ENCODE results near the gene PPP1R37.

PPP1R37 gene, protein sequence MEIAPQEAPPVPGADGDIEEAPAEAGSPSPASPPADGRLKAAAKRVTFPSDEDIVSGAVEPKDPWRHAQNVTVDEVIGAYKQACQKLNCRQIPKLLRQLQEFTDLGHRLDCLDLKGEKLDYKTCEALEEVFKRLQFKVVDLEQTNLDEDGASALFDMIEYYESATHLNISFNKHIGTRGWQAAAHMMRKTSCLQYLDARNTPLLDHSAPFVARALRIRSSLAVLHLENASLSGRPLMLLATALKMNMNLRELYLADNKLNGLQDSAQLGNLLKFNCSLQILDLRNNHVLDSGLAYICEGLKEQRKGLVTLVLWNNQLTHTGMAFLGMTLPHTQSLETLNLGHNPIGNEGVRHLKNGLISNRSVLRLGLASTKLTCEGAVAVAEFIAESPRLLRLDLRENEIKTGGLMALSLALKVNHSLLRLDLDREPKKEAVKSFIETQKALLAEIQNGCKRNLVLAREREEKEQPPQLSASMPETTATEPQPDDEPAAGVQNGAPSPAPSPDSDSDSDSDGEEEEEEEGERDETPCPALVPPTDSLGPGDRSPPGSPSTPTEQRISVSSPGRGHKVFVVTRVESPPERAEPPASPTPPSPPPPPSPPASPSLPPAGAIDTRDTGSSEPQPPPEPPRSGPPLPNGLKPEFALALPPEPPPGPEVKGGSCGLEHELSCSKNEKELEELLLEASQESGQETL

DNA sequence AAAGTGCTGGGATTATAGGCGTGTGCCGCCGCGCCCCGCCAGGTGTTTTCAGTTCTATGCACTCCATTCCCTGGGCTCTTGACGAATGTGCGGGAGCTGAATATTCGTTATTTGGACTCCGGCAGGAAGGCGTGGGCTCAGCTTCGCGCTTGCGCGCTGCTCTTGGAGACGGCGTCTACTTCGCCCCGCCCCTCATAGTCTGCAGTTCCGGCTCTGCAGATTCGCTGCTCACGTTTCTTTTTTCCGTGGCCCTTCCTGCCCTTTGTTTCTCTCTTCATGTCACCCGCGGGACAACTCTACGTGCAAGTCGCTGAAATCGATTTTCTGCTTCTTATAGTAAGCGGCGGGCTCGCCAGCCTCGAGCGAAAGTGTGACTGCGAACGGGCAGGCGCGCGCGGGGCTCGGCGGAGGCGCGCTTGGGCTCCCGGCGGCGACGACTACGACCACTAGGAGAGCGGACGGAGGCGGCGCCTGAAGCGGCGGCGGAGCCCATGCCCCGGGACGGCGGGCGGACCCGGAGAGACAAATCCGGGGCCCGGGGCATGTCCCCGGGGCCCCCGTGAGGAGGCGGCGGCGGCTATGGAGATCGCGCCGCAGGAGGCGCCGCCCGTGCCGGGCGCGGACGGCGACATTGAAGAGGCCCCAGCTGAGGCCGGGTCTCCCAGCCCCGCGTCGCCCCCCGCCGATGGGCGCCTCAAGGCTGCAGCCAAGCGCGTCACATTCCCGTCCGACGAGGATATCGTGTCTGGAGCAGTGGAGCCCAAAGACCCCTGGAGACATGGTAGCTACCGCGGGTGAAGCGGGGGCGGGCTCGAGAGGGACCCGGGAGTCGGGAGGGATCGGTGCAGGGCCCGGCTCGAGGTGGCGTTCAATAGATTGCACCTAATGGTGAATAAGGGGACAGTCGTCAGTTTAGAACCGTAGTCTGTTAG, at the start of gene PPP1R37:
Gene PPP1R37 (plus strand): TSS at position 433 of the 932 bp plus-strand sequence. CDS start 147 bp downstream, at position 580.
- peak; percentile 93 for DNase-seq (ENCODE audit: low spot score)

DNA sequence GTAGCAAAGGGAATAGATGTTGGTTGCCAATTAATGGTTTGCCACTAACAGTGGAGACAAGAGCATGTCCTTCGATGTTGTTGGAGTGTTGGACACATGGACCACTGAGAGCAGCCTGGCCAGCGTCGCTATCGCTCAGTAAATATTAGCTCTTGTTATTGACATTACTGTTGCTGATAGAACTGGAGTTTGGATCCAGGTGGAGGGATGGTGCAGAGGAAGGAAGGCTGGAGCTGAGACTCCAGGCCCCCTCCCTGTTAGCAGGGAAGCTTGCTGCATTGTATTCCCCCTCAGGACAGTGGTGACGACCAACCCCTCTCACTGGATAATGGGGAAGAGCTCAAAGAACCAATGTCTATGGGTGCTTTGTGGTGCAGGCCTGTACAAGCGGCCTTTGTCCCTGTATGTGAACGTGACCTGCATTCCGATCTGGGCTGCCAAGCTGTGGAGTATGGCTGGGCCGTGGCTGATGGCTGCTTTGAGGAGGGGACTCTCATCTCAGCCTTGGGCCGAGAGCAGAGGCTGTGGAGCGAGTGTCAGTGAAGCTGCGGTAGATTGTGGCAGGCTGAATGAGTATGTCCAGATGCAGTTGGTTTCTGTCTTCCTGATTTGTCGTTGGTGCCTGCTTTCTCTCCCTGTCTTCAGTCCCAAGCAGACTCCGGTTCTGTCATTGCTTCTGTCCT, 47.2 kb upstream of the PPP1R37 start:
- no peak for DNase-seq (ENCODE audit: low spot score)

DNA sequence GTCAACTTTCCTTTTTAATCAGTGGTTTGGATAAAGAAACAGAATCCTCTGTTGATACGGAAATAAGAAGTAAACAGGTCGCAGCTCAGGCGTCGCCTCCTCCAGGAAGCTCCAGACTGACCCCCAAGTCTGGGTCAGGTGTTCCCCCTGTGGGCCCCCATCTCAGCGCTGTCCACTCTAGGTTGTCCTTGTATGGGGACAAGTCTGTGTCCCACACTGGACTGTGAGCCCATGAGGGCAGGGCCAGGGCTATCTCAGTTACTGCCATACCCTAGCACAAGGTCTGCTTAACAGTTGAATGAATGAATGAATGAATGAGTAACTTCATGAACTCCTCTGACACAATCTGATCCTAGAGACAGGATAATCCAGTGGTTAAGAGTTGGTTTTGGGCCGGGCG, 46.6 kb upstream of the PPP1R37 start:
- DNase-seq (ENCODE audit: low spot score) = no peak

DNA sequence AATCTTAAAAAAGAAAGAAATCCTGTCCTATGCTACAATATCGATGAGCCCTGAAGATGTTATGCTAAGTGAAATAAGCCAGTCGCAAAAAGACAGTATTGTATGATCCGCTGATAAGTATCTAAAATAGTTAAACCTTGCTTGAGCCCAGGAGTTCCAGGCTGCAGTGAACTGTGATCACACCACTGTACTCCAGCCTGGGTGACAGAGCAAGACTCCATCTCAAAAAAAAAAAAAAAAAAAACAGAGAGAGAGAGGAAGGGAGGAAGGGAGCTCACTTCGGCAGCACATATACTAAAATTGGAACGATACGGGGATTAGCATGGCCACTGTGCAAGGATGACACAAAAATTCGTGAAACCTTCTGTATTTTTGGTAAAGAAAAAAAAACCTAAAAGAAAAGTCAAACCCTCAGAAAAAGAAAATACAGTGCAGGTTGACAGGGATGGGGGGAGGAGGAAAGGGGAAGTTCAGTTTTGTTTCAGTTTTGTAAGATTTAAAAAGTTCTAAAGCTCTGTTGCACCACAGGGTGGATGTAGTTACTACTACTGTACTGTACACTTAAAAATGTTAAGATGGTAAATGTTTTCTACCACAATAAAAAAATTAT, 45.7 kb upstream of the PPP1R37 start:
- no peak for DNase-seq (ENCODE audit: low spot score)

DNA sequence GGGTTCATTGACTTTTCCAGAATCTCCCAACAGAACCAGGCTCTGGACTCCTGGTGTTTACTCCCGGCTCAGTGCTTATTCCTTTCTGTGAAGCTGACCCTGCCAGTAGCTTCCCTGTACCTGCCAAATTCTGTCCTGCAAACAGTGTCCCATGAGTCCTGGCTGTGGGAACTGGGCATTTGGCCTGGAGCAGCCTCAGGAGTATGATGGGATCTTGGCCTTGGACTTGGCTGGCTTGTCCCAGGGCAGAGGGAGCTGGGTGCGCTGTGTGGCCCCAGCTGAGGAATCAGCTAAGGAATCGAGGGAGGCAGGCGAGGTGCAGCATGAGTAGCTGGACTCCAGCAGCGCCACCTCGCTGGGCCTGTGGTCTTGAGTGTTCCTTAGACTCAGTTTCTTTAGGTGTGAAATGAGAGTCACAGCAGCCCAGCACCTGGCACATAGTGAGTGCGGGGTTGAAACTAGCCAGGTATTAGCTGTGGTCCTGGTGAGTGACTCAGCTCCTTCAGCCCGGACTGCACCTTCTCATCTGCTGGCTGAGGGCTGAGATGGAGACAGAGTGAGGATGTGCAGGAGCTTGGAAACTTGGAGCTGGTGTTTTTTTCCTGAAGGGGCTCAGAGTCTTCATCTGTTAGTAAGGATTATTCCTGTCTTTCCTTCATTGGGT, 43.8 kb upstream of the PPP1R37 start:
- DNase-seq (ENCODE audit: low spot score) = no peak

DNA sequence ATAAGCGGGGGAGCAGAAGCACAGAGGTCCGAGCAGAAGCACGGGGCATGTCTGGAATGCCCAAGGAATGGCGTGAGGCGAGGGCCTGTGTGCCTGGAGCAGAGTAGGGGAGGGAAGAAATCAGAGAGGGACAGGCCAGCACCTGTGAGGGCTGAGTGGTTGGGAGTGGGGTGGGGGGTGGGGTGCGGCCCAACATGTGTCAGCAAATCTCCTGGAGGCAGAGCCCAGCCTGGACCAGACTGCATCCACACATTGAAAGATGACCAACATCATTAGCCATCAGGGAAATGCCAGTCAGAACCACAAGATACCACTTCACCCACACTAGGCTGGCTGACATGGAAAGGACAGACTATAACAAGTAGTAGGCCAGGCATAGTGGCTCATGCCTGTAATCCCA, 42.9 kb upstream of the PPP1R37 start:
- DNase-seq (ENCODE audit: low spot score) = no peak

DNA sequence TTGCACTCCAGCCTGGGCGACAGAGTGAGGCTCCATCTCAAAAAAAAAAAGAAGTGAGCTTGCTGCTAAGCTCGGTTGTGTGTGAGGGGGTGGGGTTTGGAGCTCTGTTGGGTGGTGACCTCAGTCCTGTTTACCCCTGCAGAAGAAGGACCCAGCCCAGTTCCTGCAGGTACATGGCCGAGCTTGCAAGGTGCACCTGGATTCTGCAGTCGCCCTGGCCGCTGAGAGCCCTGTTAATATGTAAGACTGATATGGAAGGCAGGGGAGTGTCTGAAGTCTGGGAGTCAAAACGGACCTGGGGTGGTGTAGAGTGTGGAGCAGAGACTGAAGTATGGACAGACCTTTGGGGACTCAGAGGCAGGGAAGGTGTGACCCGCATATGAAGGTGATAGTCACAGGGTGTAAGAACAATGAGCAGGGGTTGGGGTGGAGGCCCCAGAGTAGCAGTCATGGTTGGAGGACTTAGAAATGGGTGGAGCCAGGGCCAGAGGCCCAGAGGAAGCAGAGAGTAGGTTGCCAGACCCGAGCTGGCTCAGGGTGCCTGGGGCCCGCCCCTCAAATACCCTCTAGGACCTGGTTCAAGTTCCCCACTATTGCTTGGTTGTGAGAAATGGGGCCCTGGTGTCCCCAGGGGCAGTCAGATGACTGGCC, 40.9 kb upstream of the PPP1R37 start:
- no peak for DNase-seq (ENCODE audit: low spot score)

DNA sequence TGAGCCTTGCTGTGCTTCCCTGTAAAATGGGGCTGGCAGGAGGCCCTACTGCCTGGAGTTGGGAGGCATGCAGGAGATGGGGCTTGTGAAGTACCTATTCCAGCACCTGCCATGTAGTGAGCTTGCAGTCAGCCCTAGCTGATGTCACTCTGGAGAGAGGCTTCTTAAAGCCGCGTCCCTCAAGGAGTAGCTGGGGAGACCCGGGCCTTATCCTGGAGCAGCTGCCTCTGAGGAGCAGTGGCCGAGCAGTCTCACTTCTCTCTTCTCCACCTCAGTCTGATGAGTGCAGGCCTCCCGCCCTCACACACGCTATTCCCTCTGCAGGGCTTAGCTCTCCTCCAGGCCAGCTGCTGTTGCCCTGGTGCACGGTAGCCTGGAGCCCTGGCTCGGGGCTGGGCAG, 36.1 kb upstream of the PPP1R37 start:
- DNase-seq (ENCODE audit: low spot score) = no peak

DNA sequence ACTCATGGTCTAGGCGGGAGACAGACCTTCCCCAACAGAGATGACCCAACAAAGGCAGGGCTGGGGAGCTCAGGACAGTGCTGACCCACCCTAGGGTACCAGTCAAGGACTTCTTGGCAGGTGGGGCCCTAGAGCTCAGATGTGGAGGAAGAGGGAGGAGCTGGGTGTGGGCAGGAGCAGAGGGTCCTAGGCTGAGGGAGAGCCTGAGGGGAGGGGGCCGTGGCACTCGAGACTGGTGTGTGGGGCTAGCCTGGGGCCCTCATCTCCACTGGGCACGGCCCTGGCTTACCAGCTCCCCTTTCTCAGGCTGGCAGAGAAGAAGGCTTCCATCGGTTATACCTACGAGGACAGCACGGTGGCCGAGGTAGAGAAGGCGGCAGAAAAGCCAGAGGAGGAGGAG, 35.5 kb upstream of the PPP1R37 start:
- no peak for DNase-seq (ENCODE audit: low spot score)

DNA sequence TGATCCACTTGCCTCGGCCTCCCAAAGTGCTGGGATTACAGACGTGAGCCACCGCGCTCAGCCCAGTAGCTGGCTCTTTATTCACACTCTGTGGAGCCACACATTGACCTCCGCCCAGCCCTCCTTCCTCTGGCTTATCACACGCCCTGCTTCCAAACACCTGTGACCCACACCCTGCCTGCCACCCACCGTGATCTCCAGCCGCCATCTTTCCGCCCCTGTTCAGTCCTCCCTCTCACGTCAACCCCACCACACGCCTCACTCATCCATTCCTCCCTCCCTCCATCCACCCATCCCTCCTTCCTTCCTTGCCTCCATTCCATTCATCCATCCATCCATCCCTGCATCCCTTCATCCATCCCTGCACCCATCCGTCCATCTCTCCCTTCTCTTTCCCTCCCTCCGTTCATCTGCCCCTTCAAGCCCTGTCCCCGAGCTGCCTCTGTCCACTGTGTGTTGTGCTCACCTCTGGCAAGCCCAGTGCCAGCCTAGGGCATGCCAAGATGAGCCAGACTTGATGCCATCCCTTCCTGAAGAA, 34.3 kb upstream of the PPP1R37 start:
- no peak for DNase-seq (ENCODE audit: low spot score)

DNA sequence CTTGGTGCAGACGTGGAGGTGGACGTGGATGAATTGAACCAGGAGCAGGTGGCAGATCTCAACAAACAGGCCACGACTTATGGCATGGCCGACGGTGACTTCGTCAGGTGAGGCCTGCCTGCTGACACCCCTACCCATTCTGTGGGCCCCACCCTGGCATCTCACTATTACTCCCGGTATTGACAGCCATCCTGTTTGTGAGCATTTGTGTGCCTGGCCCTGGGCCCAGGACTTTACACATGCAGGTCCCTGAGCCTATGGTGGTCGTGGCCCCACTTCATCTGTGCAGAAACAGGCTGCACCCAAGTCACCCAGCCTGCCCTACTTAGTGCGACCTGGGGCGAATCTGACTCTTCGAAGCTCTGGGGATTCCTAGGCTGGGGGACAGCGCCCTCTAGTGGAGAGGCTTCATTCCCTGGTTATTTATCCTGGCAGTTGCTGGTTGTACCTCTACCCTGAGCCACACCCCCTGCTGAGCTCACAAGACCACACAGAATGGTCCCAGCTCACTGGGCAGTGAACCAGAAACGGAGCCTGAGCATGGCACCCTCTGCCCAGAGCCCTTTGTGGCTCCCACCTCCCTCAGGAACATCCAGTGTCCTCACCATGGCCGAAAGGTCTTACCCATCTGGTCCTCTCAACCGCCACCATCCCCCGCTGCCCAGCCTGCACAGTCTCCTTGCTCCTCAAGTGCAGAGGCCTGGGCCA, 33.6 kb upstream of the PPP1R37 start:
- DNase-seq (ENCODE audit: low spot score) = peak; percentile 87

DNA sequence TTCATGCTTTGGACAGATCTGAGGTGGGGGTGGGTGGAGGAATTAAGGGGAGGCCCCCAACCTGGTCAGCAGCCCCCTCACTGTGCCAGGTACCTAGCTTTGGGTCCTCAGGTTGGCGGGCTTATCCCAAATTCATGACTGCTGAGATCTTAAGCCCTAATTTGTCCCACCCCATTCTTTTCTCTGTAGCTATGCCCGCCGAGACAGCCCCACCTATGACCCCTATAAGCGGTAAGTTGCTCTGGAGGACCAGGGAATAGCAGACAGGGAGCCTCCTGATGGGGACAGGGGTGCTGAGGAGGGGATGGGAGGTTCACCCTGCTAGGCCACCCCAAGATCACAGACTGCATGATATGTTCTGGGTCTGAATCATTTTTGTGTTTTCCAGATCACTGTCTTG, 31.0 kb upstream of the PPP1R37 start:
- no peak for DNase-seq (ENCODE audit: low spot score)

DNA sequence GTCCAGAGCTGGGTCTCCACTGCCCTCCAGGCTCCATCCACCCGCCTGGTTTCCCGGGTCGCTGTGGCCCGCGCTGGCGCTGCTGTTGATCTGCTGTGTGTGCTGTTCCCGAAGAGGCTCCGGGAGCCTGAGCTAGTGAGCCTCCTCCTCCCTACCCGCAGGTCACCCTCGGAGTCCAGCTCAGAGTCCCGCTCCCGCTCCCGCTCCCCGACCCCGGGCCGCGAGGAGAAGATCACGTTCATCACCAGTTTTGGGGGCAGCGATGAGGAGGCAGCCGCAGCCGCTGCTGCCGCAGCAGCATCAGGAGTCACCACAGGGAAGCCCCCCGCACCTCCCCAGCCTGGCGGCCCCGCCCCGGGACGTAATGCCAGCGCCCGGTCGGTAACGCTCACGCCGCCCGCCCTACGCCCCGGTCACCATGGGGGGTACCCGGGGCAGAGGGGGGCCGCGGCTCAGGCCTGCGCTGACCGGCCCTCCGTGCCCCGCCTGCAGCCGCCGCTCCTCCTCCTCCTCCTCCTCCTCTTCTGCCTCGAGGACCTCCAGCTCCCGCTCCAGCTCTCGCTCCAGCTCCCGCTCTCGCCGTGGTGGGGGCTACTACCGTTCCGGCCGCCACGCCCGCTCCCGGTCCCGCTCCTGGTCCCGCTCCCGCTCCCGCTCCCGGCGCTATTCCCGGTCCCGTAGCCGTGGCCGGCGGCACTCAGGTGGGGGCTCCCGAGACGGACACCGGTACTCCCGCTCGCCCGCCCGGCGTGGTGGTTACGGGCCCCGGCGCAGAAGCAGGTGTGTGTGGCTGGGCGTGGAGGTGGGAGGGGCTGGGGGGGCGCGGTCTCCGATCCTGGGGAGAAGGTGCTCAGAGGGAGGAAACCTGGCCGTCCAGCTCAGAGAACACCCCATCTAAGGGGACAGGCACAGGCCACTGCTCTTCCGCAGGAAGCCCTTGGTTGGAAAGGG, 28.9 kb upstream of the PPP1R37 start:
- DNase-seq (ENCODE audit: low spot score) = no peak

DNA sequence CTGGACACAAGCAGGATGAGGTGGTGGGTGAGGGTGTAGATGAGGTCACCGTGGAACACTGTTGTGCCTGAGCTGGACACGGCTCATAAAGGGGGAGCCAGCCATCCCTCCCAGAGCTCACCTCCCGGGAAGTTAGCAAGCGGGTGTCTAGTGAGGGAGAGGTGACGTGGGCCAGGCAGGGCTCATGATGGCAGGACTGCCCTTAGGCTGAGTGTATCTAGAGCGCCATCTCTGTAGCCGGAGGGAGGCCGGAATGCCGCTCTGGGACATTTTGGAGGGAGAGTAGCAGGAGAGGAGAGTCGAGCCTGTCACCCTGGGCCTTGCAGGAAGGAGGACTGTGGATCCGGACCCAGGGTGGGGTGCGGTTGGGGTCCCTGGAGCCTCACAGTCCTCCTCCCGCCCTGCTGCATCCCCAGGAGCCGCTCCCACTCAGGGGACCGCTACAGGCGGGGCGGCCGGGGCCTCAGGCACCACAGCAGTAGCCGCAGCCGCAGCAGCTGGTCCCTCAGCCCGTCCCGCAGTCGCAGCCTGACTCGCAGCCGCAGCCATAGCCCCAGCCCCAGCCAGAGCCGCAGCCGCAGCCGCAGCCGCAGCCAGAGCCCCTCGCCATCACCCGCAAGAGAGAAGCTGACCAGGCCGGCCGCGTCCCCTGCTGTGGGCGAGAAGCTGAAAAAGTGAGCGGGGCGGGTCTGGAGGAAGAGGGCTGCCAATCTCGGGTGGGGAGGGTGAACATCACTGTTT, 25.9 kb upstream of the PPP1R37 start:
- DNase-seq (ENCODE audit: low spot score) = no peak

DNA sequence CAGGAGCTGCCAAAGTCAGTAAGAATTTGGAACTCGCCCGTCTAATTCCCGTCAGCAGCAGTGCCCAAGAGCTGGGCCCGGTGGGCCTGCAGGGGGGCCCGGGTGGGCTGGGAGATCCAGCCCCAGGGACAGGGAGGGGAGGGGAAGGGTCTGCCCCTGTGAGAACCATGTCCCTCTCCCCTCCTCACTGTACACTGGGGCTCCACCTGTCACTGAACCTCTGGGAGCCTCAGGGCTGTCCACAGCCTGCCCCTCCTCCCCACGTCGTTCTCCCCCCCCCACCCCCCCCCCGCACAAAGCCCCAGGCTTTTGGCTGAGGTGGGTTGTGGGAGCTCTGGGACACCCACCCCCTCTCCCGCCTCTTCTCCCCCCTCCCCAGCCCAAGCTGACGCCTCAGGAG, 24.9 kb upstream of the PPP1R37 start:
- no peak for DNase-seq (ENCODE audit: low spot score)

DNA sequence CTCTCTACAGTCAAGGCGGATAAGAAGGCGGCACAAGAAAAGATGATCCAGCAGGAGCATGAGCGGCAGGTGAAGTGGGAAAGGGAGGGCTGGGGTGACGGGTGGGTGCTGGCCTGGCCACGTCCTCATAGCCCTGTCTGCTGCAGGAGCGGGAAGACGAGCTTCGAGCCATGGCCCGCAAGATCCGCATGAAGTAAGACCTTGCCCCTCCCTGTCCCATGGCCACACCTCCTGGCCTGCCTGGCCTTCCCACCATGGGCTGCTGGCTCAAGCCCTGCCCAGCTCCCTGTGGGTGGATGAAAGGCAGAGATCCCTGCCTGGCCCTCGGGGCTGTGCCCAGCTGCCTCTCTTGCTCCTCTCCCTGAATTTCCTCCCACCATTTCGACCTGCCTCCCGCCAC, 23.9 kb upstream of the PPP1R37 start:
- DNase-seq (ENCODE audit: low spot score) = peak; percentile 36

DNA sequence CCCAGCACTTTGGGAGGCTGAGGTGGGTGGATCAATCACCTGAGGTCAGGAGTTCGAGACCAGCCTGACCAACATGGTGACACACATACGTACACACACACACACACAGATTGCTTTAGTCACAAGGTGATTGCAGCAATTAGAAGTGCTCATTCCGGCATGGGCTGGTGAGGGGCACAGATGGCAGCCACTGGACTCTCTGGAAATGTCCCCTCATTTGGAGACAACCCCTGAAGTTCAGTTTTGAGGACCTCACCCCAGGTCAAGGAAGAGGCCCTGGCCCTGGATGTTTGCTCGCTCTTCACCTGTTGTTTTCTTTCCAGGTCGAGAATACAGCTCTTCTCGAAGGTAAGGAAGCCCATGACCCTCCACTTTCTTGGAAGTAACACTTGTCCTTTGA, 22.8 kb upstream of the PPP1R37 start:
- DNase-seq (ENCODE audit: low spot score) = no peak
